T-cell (primary cell): ENCODE results near the gene TGIF1. TPM values are rescaled to one million over a fixed set of nuclear protein-coding genes. Genes with fewer than 3 reads are reported as not detected.
A peak's percentile ranks its signal among the peaks of the same experiment; 100 is the strongest.

Experiments
- ATAC-seq, 4 experiments: fragments of 200-7000 bp in 3 of 4; fragments of 150-1000 bp in 1 of 4; cut with Tn5 transposase; replicated peaks in 1 of 4; 1 replicate in 3 of 4; 2 replicates in 1 of 4; pipeline ENCODE4 v1.10.0; 2021; ENCODE audit warnings: moderate library complexity in 3 of 4, mild to moderate bottlenecking in 2 of 4, moderate number of reproducible peaks in 1 of 4
- CTCF ChIA-PET, 2 donors: fragments of 300-600 bp; sonication (Branson Sonifier 250); formaldehyde crosslinking; loops; one replicate each; lab custom pipeline; 2022; ENCODE audit warnings: antibody characterized with exemption in 2 of 2; lab: Charles Lee
- POLR2A ChIA-PET, 2 donors: fragments of 300-600 bp; sonication (Branson Sonifier 250); formaldehyde crosslinking; loops; one replicate each; lab custom pipeline; 2022; ENCODE audit warnings: antibody characterized with exemption in 2 of 2; lab: Charles Lee
- DNase-seq, 35 experiments: peaks; one replicate each; pipeline versions ENCODE4 v3.0.0 to v3.0.0-alpha.2; 2013 to 2023
- H3K27ac ChIP-seq: one replicate; pipeline ENCODE4 v1.5.1; 2013; ENCODE audit warnings: low read length
- H3K27me3 ChIP-seq, 2 experiments: replicated peaks in 1 of 2; 1 replicate in 1 of 2; 2 replicates in 1 of 2; pipeline versions ENCODE4 v1.6.1 to v1.7.0; 2013; ENCODE audit warnings: low read length in 1 of 2, mixed read lengths in 1 of 2; ENCODE audit not compliant: control insufficient read depth in 2 of 2, insufficient read depth in 2 of 2; ENCODE audit errors: extremely low read depth in 1 of 2
- H3K36me3 ChIP-seq, 2 donors: 1 replicate in 1 of 2; 2 replicates in 1 of 2; pipeline versions ENCODE4 v1.6.1 to v1.7.0; 2013; ENCODE audit warnings: low read length in 1 of 2; ENCODE audit not compliant: control insufficient read depth in 2 of 2, insufficient read depth in 1 of 2; ENCODE audit errors: extremely low read depth in 1 of 2
- H3K4me1 ChIP-seq, 2 experiments: 1 replicate in 1 of 2; 2 replicates in 1 of 2; pipeline versions ENCODE4 v1.6.1 to v1.7.0; 2013; ENCODE audit warnings: low read length in 2 of 2, mixed read lengths in 1 of 2; ENCODE audit not compliant: insufficient read depth in 2 of 2, control insufficient read depth in 1 of 2; ENCODE audit errors: extremely low read depth in 1 of 2
- H3K4me3 ChIP-seq, 2 donors: 1 replicate in 1 of 2; 2 replicates in 1 of 2; pipeline versions ENCODE4 v1.5.1 to v1.7.0; 2013; ENCODE audit warnings: mild to moderate bottlenecking in 2 of 2, low read length in 1 of 2, moderate library complexity in 1 of 2; ENCODE audit not compliant: control insufficient read depth in 1 of 2; ENCODE audit errors: extremely low read depth in 1 of 2
- H3K9me3 ChIP-seq: 2 replicates; pipeline ENCODE4 v1.7.0; 2013
- H3K27ac Mint-ChIP-seq, 2 donors: one replicate each; pipeline ENCODE4 v1.8.0; 2020 to 2021; ENCODE audit warnings: mild to moderate bottlenecking in 2 of 2, mixed read lengths in 2 of 2
- H3K27me3 Mint-ChIP-seq, 2 donors: one replicate each; pipeline ENCODE4 v1.8.0; 2021 to 2022; ENCODE audit warnings: mixed read lengths in 2 of 2
- H3K36me3 Mint-ChIP-seq: one replicate; pipeline ENCODE4 v1.8.0; 2021; ENCODE audit warnings: mixed read lengths
- H3K4me1 Mint-ChIP-seq, 3 donors: one replicate each; pipeline ENCODE4 v1.8.0; 2020 to 2022; ENCODE audit warnings: mixed read lengths in 3 of 3, mild to moderate bottlenecking in 1 of 3
- H3K4me3 Mint-ChIP-seq, 3 donors: one replicate each; pipeline ENCODE4 v1.8.0; 2020 to 2022; ENCODE audit warnings: mild to moderate bottlenecking in 3 of 3, mixed read lengths in 3 of 3, moderate library complexity in 3 of 3
- H3K9me3 Mint-ChIP-seq, 3 donors: one replicate each; pipeline ENCODE4 v1.8.0; 2020 to 2022; ENCODE audit warnings: mixed read lengths in 3 of 3
- WGBS: methylation state at CpG from one replicate; pipeline ENCODE4 v1.1.5; 2013; ENCODE audit warnings: missing lambda C conversion rate; ENCODE audit not compliant: insufficient coverage; 5-methylcytosine and 5-hydroxymethylcytosine counted together
- total RNA-seq, 35 experiments: library from RNA in 6 of 35; stranded (reverse) in 6 of 35; fragments of 120-200 nt in 1 of 35; gene quantifications; one replicate each; pipeline versions ENCODE4 v1.2.1 to v1.2.4 and lab custom pipeline; 2013 to 2026

Gene TGIF1
- total RNA-seq, 5 donors from 2014 or later (not counting 1 experiment from before 2014, with no cell fraction given), result 40.5 to 90.5 (median 81.8) TPM

- H3K4me3 Mint-ChIP-seq, result no peak overlapping the region
- no peak for ATAC-seq
- ChIA-PET CTCF (interaction anchor here in 1 of 2 donors (1.5 kb wide), 1 partner anchor 190 kb away, joined by 3 read pairs; no protein-coding TSS in a partner anchor), POLR2A (no interaction called here)
- H3K4me1 ChIP-seq, result peaks cover 0 to 1% of the 10 kb centered on the region in 2 experiments
- peaks cover 0 to 3% (median 0%) of the 10 kb centered on the region in 3 donors for H3K4me1 Mint-ChIP-seq
- H3K27ac Mint-ChIP-seq, result no peak overlapping the region
- no peaks in the 10 kb centered on the region for H3K36me3 ChIP-seq
- H3K9me3 ChIP-seq, result no peaks in the 10 kb centered on the region
- no peak for DNase-seq
- H3K9me3 Mint-ChIP-seq, result peaks cover 0 to 4% (median 0%) of the 10 kb centered on the region in 3 donors
- no peak overlapping the region for H3K27ac ChIP-seq
- H3K27me3 Mint-ChIP-seq, result no peaks in the 10 kb centered on the region
- H3K27me3 ChIP-seq, result no peaks in the 10 kb centered on the region
- H3K4me3 ChIP-seq, result no peak overlapping the region
- WGBS, result 98% methylated on average over 6 of the region's 8 CpGs
- H3K36me3 Mint-ChIP-seq, result peaks cover 3% of the 10 kb centered on the region
These were observed 28.4 kb downstream of the TGIF1 start for GRCh38 chr18:3478262-3478978.

- Mint-ChIP-seq H3K4me3 (no peak overlapping the region), H3K9me3 (no peaks in the 10 kb centered on the region), H3K36me3 (no peaks in the 10 kb centered on the region), H3K27ac (no peak overlapping the region), H3K27me3 (no peaks in the 10 kb centered on the region), H3K4me1 (no peaks in the 10 kb centered on the region)
- Histone ChIP-seq H3K4me1 (no peaks in the 10 kb centered on the region), H3K9me3 (no peaks in the 10 kb centered on the region), H3K4me3 (no peak overlapping the region), H3K27me3 (no peaks in the 10 kb centered on the region), H3K36me3 (no peaks in the 10 kb centered on the region), H3K27ac (no peak overlapping the region)
- POLR2A ChIA-PET, result no interaction called here
- DNase-seq (no peak), ATAC-seq (no peak)
- WGBS, result 92% methylated on average over 2 of the region's 5 CpGs
- CTCF ChIA-PET, result no interaction called here
These were observed 30.1 kb downstream of the TGIF1 start for GRCh38 chr18:3479978-3480509.

GRCh38 chr18:3480827-3481573 is 31.0 kb downstream of the TGIF1 start:
- Mint-ChIP-seq H3K9me3 (no peaks in the 10 kb centered on the region), H3K36me3 (no peaks in the 10 kb centered on the region), H3K27ac (no peak overlapping the region), H3K4me1 (no peaks in the 10 kb centered on the region), H3K27me3 (no peaks in the 10 kb centered on the region), H3K4me3 (no peak overlapping the region)
- Histone ChIP-seq H3K27ac (no peak overlapping the region), H3K9me3 (no peaks in the 10 kb centered on the region), H3K4me3 (no peak overlapping the region), H3K27me3 (no peaks in the 10 kb centered on the region), H3K36me3 (no peaks in the 10 kb centered on the region), H3K4me1 (no peaks in the 10 kb centered on the region)
- 93% methylated on average over 4 of the region's 5 CpGs for WGBS
- ATAC-seq (no peak), DNase-seq (no peak)
- CTCF ChIA-PET, result interaction anchor here (0.6 to 1.0 kb wide), 3 partner anchors 13 to 151 kb away, joined by 3 to 7 read pairs (median 3); no protein-coding TSS in a partner anchor
- POLR2A ChIA-PET, result no interaction called here

- H3K27ac ChIP-seq, result no peak overlapping the region
- ChIA-PET CTCF (interaction anchor here in 1 of 2 donors (0.8 kb wide), 2 partner anchors 13 to 113 kb away, joined by 3 to 4 read pairs; no protein-coding TSS in a partner anchor), POLR2A (interaction anchor here (0.5 to 0.6 kb wide), 2 partner anchors 36 to 114 kb away, joined by 4 to 6 read pairs; no protein-coding TSS in a partner anchor)
- H3K27ac Mint-ChIP-seq, result no peak overlapping the region
- no peaks in the 10 kb centered on the region for H3K4me1 Mint-ChIP-seq
- no peaks in the 10 kb centered on the region for H3K4me1 ChIP-seq
- H3K36me3 Mint-ChIP-seq, result no peaks in the 10 kb centered on the region
- no peaks in the 10 kb centered on the region for H3K27me3 ChIP-seq
- DNase-seq, result peak in 11 of 35 experiments; percentile 12 to 49 (median 17)
- H3K4me3 ChIP-seq, result no peak overlapping the region
- H3K9me3 Mint-ChIP-seq, result no peaks in the 10 kb centered on the region
- H3K9me3 ChIP-seq, result no peaks in the 10 kb centered on the region
- peak in 2 of 4 experiments; percentile 58 to 60 for ATAC-seq
- H3K36me3 ChIP-seq, result no peaks in the 10 kb centered on the region
- no peak overlapping the region for H3K4me3 Mint-ChIP-seq
- WGBS, result no CpG with 5 or more reads among the region's 5 CpGs
- no peaks in the 10 kb centered on the region for H3K27me3 Mint-ChIP-seq
These were observed 31.8 kb downstream of the TGIF1 start for GRCh38 chr18:3481696-3482210.

GRCh38 chr18:3482258-3482657 is 32.3 kb downstream of the TGIF1 start:
- Mint-ChIP-seq H3K27ac (no peak overlapping the region), H3K36me3 (no peaks in the 10 kb centered on the region), H3K4me3 (no peak overlapping the region), H3K27me3 (no peaks in the 10 kb centered on the region), H3K9me3 (no peaks in the 10 kb centered on the region), H3K4me1 (no peaks in the 10 kb centered on the region)
- ChIA-PET CTCF (interaction anchor here in 1 of 2 donors (0.8 kb wide), 2 partner anchors 12 to 112 kb away, joined by 3 to 4 read pairs; no protein-coding TSS in a partner anchor), POLR2A (interaction anchor here in 1 of 2 donors (0.5 kb wide), 1 partner anchor 36 kb away, joined by 6 read pairs; no protein-coding TSS in a partner anchor)
- H3K4me1 ChIP-seq, result no peaks in the 10 kb centered on the region
- H3K27ac ChIP-seq, result no peak overlapping the region
- H3K4me3 ChIP-seq, result no peak overlapping the region
- no peaks in the 10 kb centered on the region for H3K9me3 ChIP-seq
- DNase-seq (no peak), ATAC-seq (no peak)
- no peaks in the 10 kb centered on the region for H3K27me3 ChIP-seq
- no peaks in the 10 kb centered on the region for H3K36me3 ChIP-seq
- WGBS, result no CpG with 5 or more reads among the region's 3 CpGs
